Activated CD8-positive, alpha-beta memory T cell treated with anti-CD3 and anti-CD28 coated beads, Interleukin-2, amount 10 ng/mL, durations not matched to agents 7 days and 5 days (primary cell): ENCODE data around the gene RSAD2. TPM values are rescaled to one million over a fixed set of nuclear protein-coding genes. Genes with fewer than 3 reads are reported as not detected.
A peak's percentile ranks its signal among the peaks of the same experiment; 100 is the strongest.
"Not testable (repeated sequence)": the region's sequence is repeated elsewhere in the genome, so short reads cannot be mapped to it uniquely, and the experiment has no call there.

Source experiments
- ATAC-seq: fragments of 150-1000 bp; cut with Tn5 transposase; one replicate; pipeline ENCODE4 v1.10.0; 2021; ENCODE audit warnings: moderate library complexity
- CTCF ChIA-PET: fragments of 350-600 bp; sonication (Branson Sonifier 250); formaldehyde crosslinking; loops from one replicate; lab custom pipeline; 2021; ENCODE audit warnings: antibody characterized with exemption; lab: Charles Lee
- DNase-seq: peaks from one replicate; pipeline ENCODE4 v3.0.0-alpha.2; 2020
- H3K27ac Mint-ChIP-seq: one replicate; pipeline ENCODE4 v1.8.0; 2021; ENCODE audit warnings: mild to moderate bottlenecking, mixed read lengths
- H3K27me3 Mint-ChIP-seq: one replicate; pipeline ENCODE4 v1.8.0; 2021; ENCODE audit warnings: mixed read lengths
- H3K36me3 Mint-ChIP-seq: one replicate; pipeline ENCODE4 v1.8.0; 2021; ENCODE audit warnings: mild to moderate bottlenecking, mixed read lengths
- H3K4me1 Mint-ChIP-seq: one replicate; pipeline ENCODE4 v1.8.0; 2021; ENCODE audit warnings: mixed read lengths
- H3K4me3 Mint-ChIP-seq: one replicate; pipeline ENCODE4 v1.8.0; 2021; ENCODE audit warnings: mild to moderate bottlenecking, moderate library complexity, mixed read lengths
- H3K9me3 Mint-ChIP-seq: one replicate; pipeline ENCODE4 v1.8.0; 2022; ENCODE audit warnings: low read depth, mixed read lengths
- total RNA-seq, 2 experiments: library from RNA; stranded (reverse); gene quantifications; one replicate each; pipeline ENCODE4 v1.2.3, GENCODE V29; 2021

Gene RSAD2
- total RNA-seq, 2 experiments from 2014 or later, result 83.0 to 183 TPM

- H3K4me3 Mint-ChIP-seq, result no peak overlapping the region
- H3K9me3 Mint-ChIP-seq, result peaks cover 21% of the 10 kb centered on the region
- CTCF ChIA-PET, result interaction anchor here (1.3 to 2.0 kb wide), 3 partner anchors 18 to 197 kb away, joined by 3 to 10 read pairs (median 5); partner anchors contain the start of gene CMPK2
- DNase-seq, result no peak
- H3K27me3 Mint-ChIP-seq, result no peaks in the 10 kb centered on the region
- ATAC-seq, result no peak
- H3K27ac Mint-ChIP-seq, result no peak overlapping the region
- H3K4me1 Mint-ChIP-seq, result peaks cover 38% of the 10 kb centered on the region
- H3K36me3 Mint-ChIP-seq, result peaks cover 84% of the 10 kb centered on the region
These were observed 30.5 kb upstream of the RSAD2 start for GRCh38 chr2:6846967-6847681.

GRCh38 chr2:6852195-6852594 is 25.4 kb upstream of the RSAD2 start:
- peak overlapping the region; percentile 64 for H3K27ac Mint-ChIP-seq
- H3K36me3 Mint-ChIP-seq, result peaks cover 93% of the 10 kb centered on the region
- peaks cover 77% of the 10 kb centered on the region for H3K4me1 Mint-ChIP-seq
- ATAC-seq, result no peak
- H3K4me3 Mint-ChIP-seq, result no peak overlapping the region
- H3K9me3 Mint-ChIP-seq, result peaks cover 5% of the 10 kb centered on the region
- CTCF ChIA-PET, result no interaction called here
- H3K27me3 Mint-ChIP-seq, result no peaks in the 10 kb centered on the region
- DNase-seq, result no peak

- ATAC-seq, result no peak
- CTCF ChIA-PET, result interaction anchor here (0.8 kb wide), 1 partner anchor 8 kb away, joined by 3 read pairs; no protein-coding TSS in a partner anchor
- peaks cover 91% of the 10 kb centered on the region for H3K36me3 Mint-ChIP-seq
These were observed 23.2 kb upstream of the RSAD2 start for GRCh38 chr2:6854416-6854815.

GRCh38 chr2:6855860-6856547 is 21.6 kb upstream of the RSAD2 start:
- H3K4me1 Mint-ChIP-seq, result peaks cover 81% of the 10 kb centered on the region
- ATAC-seq, result no peak
- no peak overlapping the region for H3K4me3 Mint-ChIP-seq
- H3K27ac Mint-ChIP-seq, result peak overlapping the region; percentile 46
- CTCF ChIA-PET, result interaction anchor here (0.7 kb wide), 1 partner anchor 9 kb away, joined by 3 read pairs; no protein-coding TSS in a partner anchor
- H3K27me3 Mint-ChIP-seq, result no peaks in the 10 kb centered on the region
- peaks cover 91% of the 10 kb centered on the region for H3K36me3 Mint-ChIP-seq
- no peak for DNase-seq
- H3K9me3 Mint-ChIP-seq, result peaks cover 11% of the 10 kb centered on the region

More at GRCh38 chr2:6854416-6854815, 23.2 kb upstream of the RSAD2 start:
- peaks cover 81% of the 10 kb centered on the region for H3K4me1 Mint-ChIP-seq
- H3K27ac Mint-ChIP-seq, result no peak overlapping the region
- peaks cover 6% of the 10 kb centered on the region for H3K9me3 Mint-ChIP-seq
- no peak overlapping the region for H3K4me3 Mint-ChIP-seq
- no peak for DNase-seq
- H3K27me3 Mint-ChIP-seq, result no peaks in the 10 kb centered on the region

GRCh38 chr2:6856548-6856920 is 21.0 kb upstream of the RSAD2 start:
- ATAC-seq, result no peak
- H3K27ac Mint-ChIP-seq, result peak overlapping the region; percentile 10
- peaks cover 14% of the 10 kb centered on the region for H3K9me3 Mint-ChIP-seq
- H3K4me3 Mint-ChIP-seq, result no peak overlapping the region
- peaks cover 91% of the 10 kb centered on the region for H3K36me3 Mint-ChIP-seq
- H3K27me3 Mint-ChIP-seq, result no peaks in the 10 kb centered on the region
- CTCF ChIA-PET, result interaction anchor here (1.2 to 1.4 kb wide), 4 partner anchors 9 to 29 kb away, joined by 3 to 5 read pairs (median 4); partner anchors contain the start of gene CMPK2
- peaks cover 81% of the 10 kb centered on the region for H3K4me1 Mint-ChIP-seq
- no peak for DNase-seq

- DNase-seq, ATAC-seq, H3K4me3 Mint-ChIP-seq, CTCF ChIA-PET, H3K27me3 Mint-ChIP-seq: not testable (repeated sequence)
- Mint-ChIP-seq H3K36me3 (peaks cover 93% of the 10 kb centered on the region), H3K4me1 (peaks cover 84% of the 10 kb centered on the region), H3K27ac (peak overlapping the region; percentile 42), H3K9me3 (peaks cover 20% of the 10 kb centered on the region)
These were observed 19.0 kb upstream of the RSAD2 start for GRCh38 chr2:6858466-6859027.

GRCh38 chr2:6860296-6860695 is 17.3 kb upstream of the RSAD2 start:
- Mint-ChIP-seq H3K27ac (peak overlapping the region; percentile 45), H3K27me3 (no peaks in the 10 kb centered on the region), H3K36me3 (peaks cover 91% of the 10 kb centered on the region), H3K4me3 (no peak overlapping the region), H3K4me1 (peaks cover 81% of the 10 kb centered on the region), H3K9me3 (peaks cover 20% of the 10 kb centered on the region)
- no peak for ATAC-seq
- no peak for DNase-seq
- CTCF ChIA-PET, result interaction anchor here (2.4 kb wide), 1 partner anchor 37 kb away, joined by 10 read pairs; no protein-coding TSS in a partner anchor

GRCh38 chr2:6863792-6864191 is 13.8 kb upstream of the RSAD2 start:
- peak overlapping the region; percentile 96 for H3K27ac Mint-ChIP-seq
- CTCF ChIA-PET, result interaction anchor here (1.0 to 6.6 kb wide), 3 partner anchors 14 to 53 kb away, joined by 4 to 118 read pairs (median 10); partner anchors contain the start of genes RNF144A and RSAD2
- peaks cover 16% of the 10 kb centered on the region for H3K9me3 Mint-ChIP-seq
- ATAC-seq (no peak), DNase-seq (no peak)
- H3K36me3 Mint-ChIP-seq, result peaks cover 79% of the 10 kb centered on the region
- no peaks in the 10 kb centered on the region for H3K27me3 Mint-ChIP-seq
- H3K4me3 Mint-ChIP-seq, result peak overlapping the region; percentile 90
- peaks cover 71% of the 10 kb centered on the region for H3K4me1 Mint-ChIP-seq

- ATAC-seq (no peak), DNase-seq (peak; percentile 27)
- peak overlapping the region; percentile 90 for H3K4me3 Mint-ChIP-seq
- H3K4me1 Mint-ChIP-seq, result peaks cover 68% of the 10 kb centered on the region
- peaks cover 79% of the 10 kb centered on the region for H3K36me3 Mint-ChIP-seq
- H3K9me3 Mint-ChIP-seq, result peaks cover 15% of the 10 kb centered on the region
- H3K27me3 Mint-ChIP-seq, result no peaks in the 10 kb centered on the region
- peak overlapping the region; percentile 96 for H3K27ac Mint-ChIP-seq
- CTCF ChIA-PET, result interaction anchor here (0.9 to 6.6 kb wide), 8 partner anchors 7 to 52 kb away, joined by 3 to 118 read pairs (median 6); partner anchors contain the start of genes RNF144A and RSAD2
These were observed 13.3 kb upstream of the RSAD2 start for GRCh38 chr2:6864231-6864754.

- CTCF ChIA-PET, result interaction anchor here (0.8 to 6.6 kb wide), 9 partner anchors 8 to 52 kb away, joined by 3 to 118 read pairs (median 5); partner anchors contain the start of genes RNF144A and RSAD2
- DNase-seq, result no peak
- peak overlapping the region; percentile 96 for H3K27ac Mint-ChIP-seq
- H3K4me3 Mint-ChIP-seq, result peak overlapping the region; percentile 90
- H3K27me3 Mint-ChIP-seq, result no peaks in the 10 kb centered on the region
- H3K36me3 Mint-ChIP-seq, result peaks cover 79% of the 10 kb centered on the region
- peaks cover 66% of the 10 kb centered on the region for H3K4me1 Mint-ChIP-seq
- H3K9me3 Mint-ChIP-seq, result peaks cover 17% of the 10 kb centered on the region
- ATAC-seq, result no peak
These were observed 12.6 kb upstream of the RSAD2 start for GRCh38 chr2:6864923-6865345.

GRCh38 chr2:6865346-6866274 is 12.0 kb upstream of the RSAD2 start, which contains the start of gene CMPK2:
Gene CMPK2 (minus strand): TSS chr2:6865907. CDS start chr2:6865696, 211 bp downstream.
- Mint-ChIP-seq H3K36me3 (peaks cover 74% of the 10 kb centered on the region), H3K9me3 (peaks cover 14% of the 10 kb centered on the region), H3K27ac (peak within 1 kb of the TSS; percentile 100), H3K4me3 (peak within 1 kb of the TSS; percentile 98), H3K27me3 (no peaks in the 10 kb centered on the region), H3K4me1 (peaks cover 59% of the 10 kb centered on the region)
- ATAC-seq, result peak; percentile 88
- CTCF ChIA-PET, result interaction anchor here (0.7 to 6.6 kb wide), 18 partner anchors 8 to 192 kb away, joined by 3 to 118 read pairs (median 4); partner anchors contain the start of genes RNF144A and RSAD2
- peak; percentile 95 for DNase-seq

GRCh38 chr2:6866275-6866671 is 11.3 kb upstream of the RSAD2 start:
- Mint-ChIP-seq H3K27me3 (no peaks in the 10 kb centered on the region), H3K9me3 (peaks cover 9% of the 10 kb centered on the region), H3K4me1 (peaks cover 56% of the 10 kb centered on the region), H3K4me3 (peak overlapping the region; percentile 98), H3K36me3 (peaks cover 72% of the 10 kb centered on the region), H3K27ac (peak overlapping the region; percentile 100)
- DNase-seq, result peak; percentile 75
- CTCF ChIA-PET, result interaction anchor here (0.7 to 6.6 kb wide), 18 partner anchors 9 to 192 kb away, joined by 3 to 118 read pairs (median 3); partner anchors contain the start of gene RSAD2
- peak; percentile 24 for ATAC-seq
